HG03039 (cell line): ENCODE data around the gene LTBP4.
"Not testable (repeated sequence)": the region's sequence is repeated elsewhere in the genome, so short reads cannot be mapped to it uniquely, and the experiment has no call there.

Experiments used
- ATAC-seq: cut with Tn5 transposase; IDR thresholded peaks from one replicate; pipeline ENCODE4 v1.9.1; 2021; ENCODE audit warnings: mild to moderate bottlenecking, moderate library complexity; ENCODE audit not compliant: unreplicated experiment

The LTBP4 gene

DNA sequence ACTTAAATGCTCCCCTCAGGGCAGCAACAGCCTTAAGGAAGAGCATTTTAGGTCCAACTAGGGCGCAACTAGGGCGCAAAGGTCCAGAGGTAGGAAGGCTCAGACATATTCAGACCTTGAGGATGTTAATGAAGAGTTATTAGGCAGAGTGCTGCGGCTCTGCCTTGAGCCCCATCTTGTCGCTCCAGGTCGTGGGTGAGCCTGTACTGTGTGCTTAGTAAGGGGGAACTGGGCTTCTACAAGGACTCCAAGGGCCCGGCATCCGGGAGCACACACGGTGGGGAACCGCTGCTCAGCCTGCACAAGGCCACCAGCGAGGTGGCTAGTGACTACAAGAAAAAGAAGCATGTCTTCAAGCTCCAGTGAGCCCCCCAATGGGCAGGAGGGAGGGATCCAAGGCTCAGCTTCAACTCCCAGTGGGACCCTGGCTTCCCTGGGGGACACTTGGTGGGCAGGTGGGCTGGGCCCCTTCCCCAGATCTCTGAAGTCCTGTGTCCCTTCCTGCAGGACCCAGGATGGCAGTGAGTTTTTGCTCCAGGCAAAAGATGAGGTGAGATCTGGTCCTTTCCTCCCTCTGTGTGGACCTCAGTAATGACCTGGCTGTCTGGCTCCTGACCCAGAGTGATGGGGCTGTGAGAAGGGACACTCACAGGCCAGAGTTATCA lies 29.2 kb upstream of the LTBP4 start:
- no peak for ATAC-seq

GRCh38 chr19:40575326-40575725 lies 25.8 kb upstream of the LTBP4 start:
- no peak for ATAC-seq

DNA sequence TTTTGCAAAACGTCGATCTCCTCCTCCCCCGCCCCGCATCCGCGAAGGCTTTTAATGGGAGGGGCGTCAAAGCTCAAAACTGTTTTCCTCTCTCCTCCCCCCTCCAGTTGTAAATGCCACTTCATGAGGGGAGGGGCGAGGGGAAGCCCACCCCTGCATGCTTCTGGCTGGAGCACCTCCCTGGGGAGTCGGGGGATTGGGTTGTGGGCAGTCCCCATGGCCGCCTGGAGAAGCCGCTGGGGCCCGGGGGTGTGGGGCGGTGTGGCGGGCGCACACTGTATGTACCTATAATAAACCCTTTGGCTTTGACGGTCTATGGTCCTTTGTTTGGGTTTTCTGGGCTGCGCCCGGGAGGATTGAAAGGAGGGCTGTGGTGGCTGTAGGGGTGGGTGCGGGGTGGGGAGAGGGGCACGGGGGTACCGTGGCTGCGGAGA lies 25.0 kb upstream of the LTBP4 start:
- peak; percentile 13 for ATAC-seq

- ATAC-seq, result peak; percentile 95
These were observed 24.4 kb upstream of the LTBP4 start, which contains the start of gene SHKBP1 for GRCh38 chr19:40576585-40577451. TSS of gene SHKBP1 (plus strand) at chr19:40576873. CDS start at chr19:40576900, 27 bp downstream.

GRCh38 chr19:40578442-40578908 lies 22.7 kb upstream of the LTBP4 start:
- ATAC-seq, result no peak

- no peak for ATAC-seq
These were observed 20.6 kb upstream of the LTBP4 start for GRCh38 chr19:40580619-40581018.

GRCh38 chr19:40581531-40581930 lies 19.6 kb upstream of the LTBP4 start:
- ATAC-seq, result no peak

GRCh38 chr19:40582467-40582866 lies 18.7 kb upstream of the LTBP4 start:
- ATAC-seq, result no peak

DNA sequence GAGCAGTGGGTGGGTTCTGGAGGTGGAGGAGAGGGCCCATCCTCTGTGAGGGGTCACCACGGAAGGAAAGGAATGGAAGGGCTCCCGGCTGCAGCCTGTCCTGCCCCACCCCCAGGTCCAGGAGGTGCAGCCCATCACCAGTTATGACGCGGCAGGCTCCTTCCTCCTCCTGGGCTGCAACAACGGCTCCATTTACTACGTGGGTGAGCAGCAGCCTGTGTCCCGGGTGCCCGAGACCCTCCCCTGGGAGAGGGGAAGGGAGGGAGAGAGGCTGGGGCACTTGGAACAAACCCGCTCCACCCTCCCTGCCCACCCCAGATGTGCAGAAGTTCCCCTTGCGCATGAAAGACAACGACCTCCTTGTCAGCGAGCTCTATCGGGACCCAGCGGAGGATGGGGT lies 17.9 kb upstream of the LTBP4 start:
- no peak for ATAC-seq

- ATAC-seq, result no peak
These were observed 17.2 kb upstream of the LTBP4 start for GRCh38 chr19:40584007-40584406.

GRCh38 chr19:40585241-40585981 lies 15.8 kb upstream of the LTBP4 start:
- no peak for ATAC-seq

DNA sequence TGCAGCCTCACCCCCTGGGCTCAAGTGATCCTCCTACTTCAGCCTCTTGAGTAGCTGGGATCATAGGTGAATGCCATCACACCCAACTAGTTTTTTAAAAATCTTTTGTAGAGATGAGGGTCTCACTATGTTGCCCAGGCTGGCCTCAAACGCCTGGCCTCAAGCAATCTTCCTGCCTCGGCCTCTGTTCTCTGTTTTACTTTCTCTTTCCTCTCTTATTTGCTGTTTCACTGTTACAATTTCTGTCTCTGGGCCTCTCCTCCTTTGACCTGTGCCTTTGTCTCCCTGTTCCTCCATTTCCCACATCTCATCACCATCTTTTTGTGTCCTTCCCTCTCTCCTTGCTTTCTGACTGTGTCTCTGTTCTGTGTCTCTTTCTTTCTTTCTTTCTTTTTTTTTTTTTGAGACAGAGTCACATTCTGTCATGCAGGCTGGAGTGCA lies 15.2 kb upstream of the LTBP4 start:
- ATAC-seq, result no peak

DNA sequence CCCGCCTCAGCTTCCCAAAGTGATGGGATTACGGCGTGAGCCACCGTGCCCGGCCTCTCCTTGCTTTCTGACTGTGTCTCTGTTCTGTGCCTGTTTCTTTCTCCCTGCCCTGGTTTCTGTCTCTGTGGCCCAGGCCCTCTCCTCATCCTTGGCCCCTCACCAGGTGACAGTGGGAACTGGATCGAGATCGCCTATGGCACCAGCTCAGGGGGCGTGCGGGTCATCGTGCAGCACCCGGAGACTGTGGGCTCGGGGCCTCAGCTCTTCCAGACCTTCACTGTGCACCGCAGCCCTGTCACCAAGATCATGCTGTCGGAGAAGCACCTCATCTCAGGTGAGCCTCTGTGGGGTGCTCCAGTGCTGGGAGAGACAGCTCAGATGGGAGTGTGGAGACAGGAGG lies 14.6 kb upstream of the LTBP4 start:
- no peak for ATAC-seq

DNA sequence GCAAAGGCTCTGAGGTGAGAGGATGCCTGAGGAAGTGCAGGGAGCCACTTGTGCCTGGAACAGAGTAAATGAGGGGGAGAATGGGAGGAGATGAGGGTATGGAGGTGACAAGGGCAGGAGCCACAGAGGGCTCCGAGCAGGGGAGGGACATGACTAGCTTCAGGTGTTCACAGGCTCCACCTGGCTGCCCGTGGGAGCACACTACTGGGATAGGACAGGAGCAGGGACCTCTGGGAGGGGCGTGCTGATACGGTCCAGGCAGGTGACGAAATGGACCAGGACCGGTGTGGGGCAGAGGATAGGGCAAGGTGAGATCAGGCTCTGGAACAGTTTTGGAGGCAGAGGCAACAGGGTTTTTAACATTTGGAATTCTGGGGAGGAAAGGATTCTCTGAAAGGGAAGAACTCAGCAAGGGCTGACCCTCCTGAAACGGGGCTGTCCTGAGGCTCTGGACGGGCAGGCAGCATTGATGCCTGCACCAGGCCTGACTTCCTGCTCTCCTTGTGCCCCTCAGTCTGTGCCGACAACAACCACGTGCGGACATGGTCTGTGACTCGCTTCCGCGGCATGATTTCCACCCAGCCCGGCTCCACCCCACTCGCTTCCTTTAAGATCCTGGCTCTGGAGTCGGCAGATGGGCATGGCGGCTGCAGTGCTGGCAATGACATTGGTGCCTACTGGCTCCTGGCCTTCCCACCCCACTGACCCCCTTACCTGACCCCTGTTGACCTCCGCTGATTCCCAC lies 12.9 kb upstream of the LTBP4 start:
- ATAC-seq, result no peak

- ATAC-seq, result no peak
These were observed 12.1 kb upstream of the LTBP4 start for GRCh38 chr19:40588926-40589569.

DNA sequence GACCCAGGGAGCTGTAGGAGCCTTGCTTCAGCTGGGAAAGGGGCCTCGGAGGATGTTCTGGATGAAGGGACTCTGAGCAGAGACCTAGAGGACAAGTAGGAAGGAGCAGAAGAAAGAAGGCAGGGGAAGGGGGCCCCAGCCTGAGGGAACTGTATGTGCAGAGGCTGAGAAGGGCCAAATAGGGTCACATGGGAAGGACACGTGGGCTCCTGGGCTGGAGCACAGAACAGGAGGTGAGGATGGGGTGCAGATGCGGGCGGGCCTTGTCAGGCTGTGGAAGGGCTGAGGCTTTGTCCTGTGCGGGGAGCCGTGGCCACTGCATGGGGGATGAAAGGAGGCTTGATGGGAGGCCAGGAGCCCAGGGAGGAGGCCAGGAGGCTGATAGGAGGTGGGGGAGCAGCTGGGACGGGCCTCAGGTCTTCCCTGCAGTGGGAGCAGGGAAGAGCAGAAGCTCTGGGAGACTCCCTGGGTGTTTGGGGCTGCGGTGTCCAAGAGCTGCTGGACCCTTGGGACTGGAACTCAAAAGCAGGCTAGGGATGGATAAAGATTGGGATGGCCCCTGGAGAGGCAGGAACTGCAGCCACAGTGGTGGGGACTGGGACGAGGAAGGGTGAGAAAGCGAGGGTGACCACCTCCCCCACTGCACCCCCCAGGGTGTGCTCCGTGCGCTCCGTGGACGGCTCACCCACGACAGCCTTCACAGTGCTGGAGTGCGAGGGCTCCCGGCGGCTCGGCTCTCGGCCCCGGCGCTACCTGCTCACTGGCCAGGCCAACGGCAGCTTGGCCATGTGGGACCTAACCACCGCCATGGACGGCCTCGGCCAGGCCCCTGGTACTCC lies 11.4 kb upstream of the LTBP4 start:
- ATAC-seq, result no peak

DNA sequence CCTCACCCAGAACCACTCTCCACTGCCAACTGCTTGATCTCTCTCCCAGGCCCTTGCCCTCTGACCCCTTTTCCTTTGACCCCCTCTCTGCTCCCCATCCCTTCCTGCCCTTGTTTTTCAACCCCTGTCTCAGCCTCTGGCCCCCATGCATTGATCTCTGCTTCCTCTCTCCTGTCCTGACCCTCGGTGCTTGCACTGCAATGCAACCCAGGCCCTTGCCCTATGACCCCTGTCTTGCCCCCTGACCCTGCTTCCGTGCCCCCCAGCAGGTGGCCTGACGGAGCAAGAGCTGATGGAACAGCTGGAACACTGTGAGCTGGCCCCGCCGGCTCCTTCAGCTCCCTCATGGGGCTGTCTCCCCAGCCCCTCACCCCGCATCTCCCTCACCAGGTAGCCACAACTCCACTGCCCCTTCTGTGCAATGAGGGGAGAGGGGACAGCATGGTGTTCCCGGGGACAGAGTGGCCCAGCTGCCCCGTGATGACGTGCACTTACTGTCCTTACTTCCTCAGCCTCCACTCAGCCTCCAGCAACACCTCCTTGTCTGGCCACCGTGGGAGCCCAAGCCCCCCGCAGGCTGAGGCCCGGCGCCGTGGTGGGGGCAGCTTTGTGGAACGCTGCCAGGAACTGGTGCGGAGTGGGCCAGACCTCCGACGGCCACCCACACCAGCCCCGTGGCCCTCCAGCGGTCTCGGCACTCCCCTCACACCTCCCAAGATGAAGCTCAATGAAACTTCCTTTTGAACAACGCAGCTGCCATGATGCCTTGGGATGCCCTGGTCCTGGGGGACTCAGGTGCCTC lies 10.5 kb upstream of the LTBP4 start:
- no peak for ATAC-seq

DNA sequence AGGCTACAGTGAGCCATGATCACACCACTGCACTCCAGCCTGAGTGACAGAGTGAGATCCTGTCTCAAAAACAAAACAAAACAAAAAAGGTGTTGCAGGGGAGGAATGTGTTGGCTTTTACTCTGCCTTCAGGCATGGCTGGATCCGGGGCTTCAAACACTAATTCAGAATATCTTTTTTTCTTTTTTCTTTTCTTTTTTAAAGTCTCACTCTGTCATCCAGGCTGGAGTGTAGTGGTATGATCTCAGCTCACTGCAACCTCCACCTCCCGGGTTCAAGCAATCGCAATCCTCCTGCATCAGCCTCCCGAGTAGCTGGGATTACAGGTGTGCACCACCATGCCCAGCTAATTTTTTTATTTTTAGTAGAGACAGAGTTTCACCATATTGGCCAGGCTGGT lies 9.4 kb upstream of the LTBP4 start:
- ATAC-seq, result not testable (repeated sequence)
